ENCODE results near the gene GAGE12F. TPM values are rescaled to one million over a fixed set of nuclear protein-coding genes. Genes with fewer than 3 reads are reported as not detected.
"Not testable (repeated sequence)": the region's sequence is repeated elsewhere in the genome, so short reads cannot be mapped to it uniquely, and the experiment has no call there.

GAGE12F gene
- polyA plus RNA-seq, 2 of the 4 experiments (the other 2 are of a cell fraction) = not detected

DNA sequence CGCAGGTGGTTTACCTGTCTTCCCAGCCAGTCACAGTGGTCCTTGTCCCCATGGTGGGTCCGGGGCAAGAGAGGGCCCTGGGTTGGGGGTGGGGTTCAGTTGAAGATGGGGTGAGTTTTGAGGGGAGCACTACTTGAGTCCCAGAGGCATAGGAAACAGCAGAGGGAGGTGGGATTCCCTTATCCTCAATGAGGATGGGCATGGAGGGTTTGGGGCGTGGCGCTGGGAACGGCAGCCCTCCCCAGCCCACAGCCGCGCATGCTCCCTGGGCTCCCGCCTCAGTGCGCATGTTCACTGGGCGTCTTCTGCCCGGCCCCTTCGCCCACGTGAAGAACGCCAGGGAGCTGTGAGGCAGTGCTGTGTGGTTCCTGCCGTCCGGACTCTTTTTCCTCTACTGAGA, 38.1 kb downstream of the GAGE12F start, which contains the start of gene GAGE1:
Gene GAGE1 (plus strand): TSS at position 301 of the 400 bp plus-strand sequence. CDS start 1,155 bp downstream, outside the sequence.
- DNase-seq (ENCODE audit: low read depth in 1 of 2, low spot score in 1 of 2); H3K4me1 ChIP-seq; FAIRE-seq; H3K4me2 ChIP-seq; H3K27ac ChIP-seq; CTCF ChIA-PET; H3K9me3 ChIP-seq; ATAC-seq; POLR2A ChIA-PET; H3K4me3 ChIP-seq: not testable (repeated sequence)
- no CpG with 5 or more reads among the region's 16 CpGs for WGBS (ENCODE audit: missing lambda C conversion rate)

- no peak for FAIRE-seq
Observed at GRCh38 chrX:49610718-49611310, 50.2 kb downstream of the GAGE12F start.

More at GRCh38 chrX:49610718-49611310, 50.2 kb downstream of the GAGE12F start:
- DNase-seq (ENCODE audit: low read depth in 1 of 2, low spot score in 1 of 2) (no peak), ATAC-seq (no peak)
- ChIA-PET CTCF (no interaction called here), POLR2A (no interaction called here)
- no peak for TF ChIP-seq RCOR1 (IDR thresholded peaks at IDR 0.05; ENCODE audit: low read depth, low read length)
- TF ChIP-seq TFCP2L1 (CRISPR knock-in tag; IDR thresholded peaks at IDR 0.05) = no peak
- no peak for TF ChIP-seq ZFP36 (IDR thresholded peaks at IDR 0.05; ENCODE audit: borderline replicate concordance, partially characterized antibody)
- TF ChIP-seq RNF2 (IDR thresholded peaks at IDR 0.05; ENCODE audit: borderline replicate concordance, low read depth) = no peak
- no peak for TF ChIP-seq BHLHE40 (IDR thresholded peaks at IDR 0.05; ENCODE audit: low read depth, low read length)
- TF ChIP-seq, protein P1, sequence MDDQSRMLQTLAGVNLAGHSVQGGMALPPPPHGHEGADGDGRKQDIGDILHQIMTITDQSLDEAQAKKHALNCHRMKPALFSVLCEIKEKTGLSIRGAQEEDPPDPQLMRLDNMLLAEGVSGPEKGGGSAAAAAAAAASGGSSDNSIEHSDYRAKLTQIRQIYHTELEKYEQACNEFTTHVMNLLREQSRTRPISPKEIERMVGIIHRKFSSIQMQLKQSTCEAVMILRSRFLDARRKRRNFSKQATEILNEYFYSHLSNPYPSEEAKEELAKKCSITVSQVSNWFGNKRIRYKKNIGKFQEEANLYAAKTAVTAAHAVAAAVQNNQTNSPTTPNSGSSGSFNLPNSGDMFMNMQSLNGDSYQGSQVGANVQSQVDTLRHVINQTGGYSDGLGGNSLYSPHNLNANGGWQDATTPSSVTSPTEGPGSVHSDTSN (IDR thresholded peaks at IDR 0.05) = no peak
- TF ChIP-seq, protein P2, sequence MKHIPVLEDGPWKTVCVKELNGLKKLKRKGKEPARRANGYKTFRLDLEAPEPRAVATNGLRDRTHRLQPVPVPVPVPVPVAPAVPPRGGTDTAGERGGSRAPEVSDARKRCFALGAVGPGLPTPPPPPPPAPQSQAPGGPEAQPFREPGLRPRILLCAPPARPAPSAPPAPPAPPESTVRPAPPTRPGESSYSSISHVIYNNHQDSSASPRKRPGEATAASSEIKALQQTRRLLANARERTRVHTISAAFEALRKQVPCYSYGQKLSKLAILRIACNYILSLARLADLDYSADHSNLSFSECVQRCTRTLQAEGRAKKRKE (CRISPR knock-in tag; IDR thresholded peaks at IDR 0.05; ENCODE audit: low read depth) = no peak
- no peak for TF ChIP-seq NR3C1 (IDR thresholded peaks at IDR 0.05)
- TF ChIP-seq HOXA7 (CRISPR knock-in tag; IDR thresholded peaks at IDR 0.05) = no peak
- no peak overlapping the region for H3K27ac ChIP-seq
- no peak overlapping the region for H3K4me2 ChIP-seq
- no peaks in the 10 kb centered on the region for H3K4me1 ChIP-seq
- 7% methylated on average over 7 of the region's 7 CpGs for WGBS (ENCODE audit: missing lambda C conversion rate)
- H3K9me3 ChIP-seq = no peaks in the 10 kb centered on the region
- H3K4me3 ChIP-seq = no peak overlapping the region

Small RNA genes lying within 50 kb of the gene (small RNA-seq; reads per million reads assigned to genes)
- gene GAGE12B = 0 reads per million in 6 experiments

Other genes with a start within 250 kb of the GAGE12F start
- gene GAGE12J, start 238.8 kb upstream of the GAGE12F start, polyA plus RNA-seq (2011; rRNA removed) = not detected in 2 replicates
- not detected in 3 replicates for gene GAGE12J, start 238.8 kb upstream of the GAGE12F start, polyA plus RNA-seq (2017; fragmentation: RNase III; extraction: RNeasy Plus Mini Kit Qiagen cat#74134 plus additional on column Dnase treatment)
- not detected in 2 replicates for gene GAGE13, start 229.3 kb upstream of the GAGE12F start, polyA plus RNA-seq (2011; rRNA removed)
- gene GAGE13, start 229.3 kb upstream of the GAGE12F start, polyA plus RNA-seq (2017; fragmentation: RNase III; extraction: RNeasy Plus Mini Kit Qiagen cat#74134 plus additional on column Dnase treatment) = not detected in 3 replicates
- gene GAGE12C, start 28.7 kb upstream of the GAGE12F start, polyA plus RNA-seq (2011; rRNA removed) = not detected in 2 replicates
- gene GAGE12C, start 28.7 kb upstream of the GAGE12F start, polyA plus RNA-seq (2017; fragmentation: RNase III; extraction: RNeasy Plus Mini Kit Qiagen cat#74134 plus additional on column Dnase treatment) = not detected in 3 replicates
- gene GAGE12D, start 19.1 kb upstream of the GAGE12F start, polyA plus RNA-seq (2011; rRNA removed) = not detected in 2 replicates
- not detected in 3 replicates for gene GAGE12D, start 19.1 kb upstream of the GAGE12F start, polyA plus RNA-seq (2017; fragmentation: RNase III; extraction: RNeasy Plus Mini Kit Qiagen cat#74134 plus additional on column Dnase treatment)
- not detected in 2 replicates for gene GAGE12E, start 9.6 kb upstream of the GAGE12F start, polyA plus RNA-seq (2011; rRNA removed)
- gene GAGE12E, start 9.6 kb upstream of the GAGE12F start, polyA plus RNA-seq (2017; fragmentation: RNase III; extraction: RNeasy Plus Mini Kit Qiagen cat#74134 plus additional on column Dnase treatment) = not detected in 3 replicates
- not detected in 2 replicates for gene GAGE12G, start 9.6 kb downstream of the GAGE12F start, polyA plus RNA-seq (2011; rRNA removed)
- gene GAGE12G, start 9.6 kb downstream of the GAGE12F start, polyA plus RNA-seq (2017; fragmentation: RNase III; extraction: RNeasy Plus Mini Kit Qiagen cat#74134 plus additional on column Dnase treatment) = not detected in 3 replicates
- not detected in 2 replicates for gene GAGE12H, start 19.1 kb downstream of the GAGE12F start, polyA plus RNA-seq (2011; rRNA removed)
- not detected in 3 replicates for gene GAGE12H, start 19.1 kb downstream of the GAGE12F start, polyA plus RNA-seq (2017; fragmentation: RNase III; extraction: RNeasy Plus Mini Kit Qiagen cat#74134 plus additional on column Dnase treatment)
- not detected in 2 replicates for gene GAGE2A, start 28.7 kb downstream of the GAGE12F start, polyA plus RNA-seq (2011; rRNA removed)
- not detected in 3 replicates for gene GAGE2A, start 28.7 kb downstream of the GAGE12F start, polyA plus RNA-seq (2017; fragmentation: RNase III; extraction: RNeasy Plus Mini Kit Qiagen cat#74134 plus additional on column Dnase treatment)
- gene GAGE1, start 38.2 kb downstream of the GAGE12F start, polyA plus RNA-seq (2011; rRNA removed) = not detected in 2 replicates
- not detected in 3 replicates for gene GAGE1, start 38.2 kb downstream of the GAGE12F start, polyA plus RNA-seq (2017; fragmentation: RNase III; extraction: RNeasy Plus Mini Kit Qiagen cat#74134 plus additional on column Dnase treatment)
- 0.17 and 0.26 TPM in 2 replicates for gene PAGE1, start 135.1 kb downstream of the GAGE12F start, polyA plus RNA-seq (2011; rRNA removed)
- gene PAGE1, start 135.1 kb downstream of the GAGE12F start, polyA plus RNA-seq (2017; fragmentation: RNase III; extraction: RNeasy Plus Mini Kit Qiagen cat#74134 plus additional on column Dnase treatment) = 0.16 TPM in 1 of 3 replicates, not detected in the others

Data from A549 (cell line).